NT2/D1 (cell line): ENCODE data around the gene IRX4.

Experiments
- DNase-seq: peaks from one replicate; pipeline ENCODE4 v3.0.0-alpha.2; 2011; ENCODE audit warnings: low read depth, low spot score
- H3K27me3 ChIP-seq: 2 replicates; pipeline ENCODE4 v1.6.0; 2011; ENCODE audit warnings: mild to moderate bottlenecking; ENCODE audit not compliant: insufficient read length, insufficient read depth
- H3K36me3 ChIP-seq: 2 replicates; pipeline ENCODE4 v1.6.1; 2011; ENCODE audit warnings: mild to moderate bottlenecking, low read length, mixed read lengths; ENCODE audit not compliant: insufficient read depth, insufficient read length
- H3K4me1 ChIP-seq: 2 replicates; pipeline ENCODE4 v1.5.1; 2011; ENCODE audit not compliant: insufficient read depth, insufficient read length
- H3K4me3 ChIP-seq: 2 replicates; pipeline ENCODE4 v1.5.1; 2011; ENCODE audit warnings: low read depth; ENCODE audit not compliant: insufficient read length
- H3K9ac ChIP-seq: 2 replicates; pipeline ENCODE4 v1.6.0; 2011; ENCODE audit warnings: low read depth; ENCODE audit not compliant: insufficient read length
- H3K9me3 ChIP-seq: 2 replicates; pipeline ENCODE4 v1.5.1; 2011; ENCODE audit warnings: mild to moderate bottlenecking, low read length; ENCODE audit not compliant: insufficient read depth
- SUZ12 ChIP-seq: IDR thresholded peaks from 2 replicates; pipeline ENCODE4 v1.6.1; 2011; ENCODE audit not compliant: insufficient read length, insufficient read depth; ENCODE audit errors: extremely low read depth
- YY1 ChIP-seq: IDR thresholded peaks from 2 replicates; pipeline ENCODE4 v1.6.1; 2011; ENCODE audit not compliant: insufficient read length, insufficient read depth
- ZNF274 ChIP-seq: IDR thresholded peaks from 2 replicates; pipeline ENCODE4 v1.6.1; 2011; ENCODE audit warnings: mild to moderate bottlenecking, low read depth, low read length

Gene IRX4

DNA sequence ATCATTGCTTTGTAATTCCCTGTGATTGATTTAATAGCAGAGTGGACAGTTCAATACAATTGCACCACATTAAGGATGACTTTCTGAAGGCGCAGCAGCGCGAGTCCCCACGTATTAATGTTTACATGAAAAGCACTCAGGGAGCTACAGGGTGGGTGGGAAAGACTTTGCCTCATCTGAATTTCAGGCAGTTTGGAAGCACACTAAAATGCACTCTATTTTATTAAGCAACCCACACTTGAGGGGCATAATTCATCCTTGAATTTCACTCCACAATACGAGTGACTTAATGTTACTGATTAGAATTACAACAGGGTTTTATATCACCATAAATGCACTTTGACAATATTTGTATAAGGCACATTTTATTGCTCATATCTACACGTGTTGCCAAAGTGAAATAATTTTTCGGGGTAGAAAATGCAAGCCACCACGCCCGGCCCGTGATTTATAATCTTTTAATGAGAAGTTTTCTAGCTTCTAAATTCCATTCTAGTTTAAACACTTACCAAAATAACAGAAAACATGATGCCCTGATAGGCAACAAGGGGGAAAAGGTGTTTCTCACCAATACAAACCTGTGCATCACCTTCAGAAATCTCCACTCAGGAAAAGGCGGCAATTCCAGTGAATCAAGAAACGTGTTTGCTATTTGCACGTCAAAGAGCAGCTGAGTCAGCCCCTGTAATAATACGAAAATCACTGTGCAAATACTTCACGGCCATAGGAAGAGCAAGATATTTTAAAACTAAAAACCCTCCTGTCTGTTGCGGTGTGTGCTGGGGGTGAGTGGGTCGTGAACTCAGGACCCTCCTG is 40.5 kb downstream of the IRX4 start:
- Histone ChIP-seq H3K36me3 (no peaks in the 10 kb centered on the region), H3K9me3 (no peaks in the 10 kb centered on the region), H3K27me3 (peaks cover 11% of the 10 kb centered on the region), H3K9ac (no peak overlapping the region), H3K4me3 (no peak overlapping the region), H3K4me1 (peaks cover 6% of the 10 kb centered on the region)
- no peak for DNase-seq
- TF ChIP-seq ZNF274, result no peak
- TF ChIP-seq SUZ12, result no peak
- TF ChIP-seq YY1, result no peak

DNA sequence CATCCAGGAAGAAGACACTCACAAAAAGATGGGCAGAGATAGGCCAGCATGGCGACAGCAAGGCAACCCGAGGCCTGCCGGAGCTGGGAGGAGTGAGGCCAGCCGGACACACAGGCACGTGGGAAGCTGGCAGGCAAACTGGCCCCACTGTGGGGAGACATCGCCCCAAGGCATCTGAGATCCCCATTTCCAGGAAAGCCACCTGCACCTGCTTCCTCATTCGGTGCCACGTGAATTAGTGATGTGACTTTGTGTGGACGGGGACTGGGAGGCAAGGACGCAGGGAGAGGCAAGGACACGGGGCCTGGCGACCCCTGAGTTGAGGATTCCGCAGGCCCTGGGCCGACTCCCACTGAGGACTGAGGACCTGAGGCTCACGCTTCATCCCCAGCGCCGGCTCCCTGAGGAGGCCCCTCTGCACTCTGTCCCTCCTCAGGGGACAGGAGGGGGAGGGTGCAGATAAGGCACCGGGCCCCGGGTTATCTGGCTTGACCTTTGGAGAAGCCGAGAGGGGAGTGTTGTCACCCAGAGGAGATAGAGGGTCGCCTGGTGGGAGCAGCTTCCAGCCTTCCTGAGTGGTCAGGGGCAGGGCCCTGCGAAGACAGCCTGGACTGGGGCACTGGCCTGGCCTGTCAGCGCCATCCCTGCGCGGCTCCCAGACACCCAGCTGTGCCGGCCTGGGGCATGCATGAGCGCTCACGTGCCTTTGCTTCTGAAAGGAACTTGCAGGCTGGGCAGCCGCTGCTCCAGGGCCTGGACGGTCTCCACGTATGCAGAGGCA is 41.8 kb downstream of the IRX4 start:
- H3K9me3 ChIP-seq, result no peaks in the 10 kb centered on the region
- peak overlapping the region; percentile 4 for H3K9ac ChIP-seq
- no peaks in the 10 kb centered on the region for H3K36me3 ChIP-seq
- no peak for DNase-seq
- no peak for TF ChIP-seq YY1
- no peak for TF ChIP-seq SUZ12
- no peak for TF ChIP-seq ZNF274
- peaks cover 6% of the 10 kb centered on the region for H3K4me1 ChIP-seq
- peaks cover 11% of the 10 kb centered on the region for H3K27me3 ChIP-seq
- H3K4me3 ChIP-seq, result no peak overlapping the region

DNA sequence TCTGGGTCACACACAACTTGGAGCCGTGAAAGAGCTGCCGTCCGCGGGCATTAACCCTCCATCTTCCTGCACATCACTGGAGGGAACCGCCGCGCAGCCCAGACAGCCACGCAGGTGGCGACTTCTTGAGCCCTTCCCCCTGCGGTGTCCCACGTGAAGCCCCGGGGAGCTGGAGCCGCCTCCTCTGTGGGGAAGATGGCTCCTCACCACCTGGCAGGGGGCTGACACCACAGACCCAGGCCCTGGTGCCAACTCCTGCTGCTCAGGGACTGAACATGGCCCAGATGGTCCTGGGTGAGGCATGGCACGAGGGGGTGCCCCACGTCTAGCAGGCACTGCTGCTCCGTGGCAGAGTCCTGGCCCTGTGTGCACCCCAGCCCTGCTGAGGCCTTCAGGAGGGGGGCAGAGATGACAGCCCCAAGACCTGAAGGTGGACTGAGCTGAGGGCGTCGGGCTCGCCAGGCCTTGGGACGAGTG is 42.6 kb downstream of the IRX4 start:
- H3K27me3 ChIP-seq, result peaks cover 11% of the 10 kb centered on the region
- H3K9me3 ChIP-seq, result no peaks in the 10 kb centered on the region
- peaks cover 6% of the 10 kb centered on the region for H3K4me1 ChIP-seq
- no peak overlapping the region for H3K9ac ChIP-seq
- no peak overlapping the region for H3K4me3 ChIP-seq
- no peak for DNase-seq
- TF ChIP-seq SUZ12 (no peak), ZNF274 (no peak), YY1 (no peak)
- H3K36me3 ChIP-seq, result no peaks in the 10 kb centered on the region

DNA sequence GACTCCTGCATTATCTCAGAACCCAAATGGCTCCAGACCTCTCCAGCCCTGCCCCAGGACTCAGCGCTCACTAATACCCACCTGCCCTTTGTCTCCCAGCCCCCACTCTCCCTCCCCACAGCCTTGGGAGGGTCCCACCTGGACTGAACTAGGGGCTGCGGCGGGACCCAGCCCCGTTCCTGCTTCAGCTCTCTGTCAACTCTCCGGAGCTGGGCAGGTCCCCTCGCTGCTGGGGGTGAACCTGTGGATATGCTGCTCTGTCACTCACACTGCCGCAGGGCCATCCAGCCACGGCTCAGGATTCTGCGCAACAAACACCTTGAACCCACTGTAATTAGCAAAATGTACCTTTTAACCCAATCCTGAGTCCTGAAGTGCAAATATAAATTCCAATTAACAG is 44.7 kb downstream of the IRX4 start:
- H3K4me3 ChIP-seq, result no peak overlapping the region
- H3K4me1 ChIP-seq, result peaks cover 12% of the 10 kb centered on the region
- H3K36me3 ChIP-seq, result no peaks in the 10 kb centered on the region
- no peak overlapping the region for H3K9ac ChIP-seq
- H3K9me3 ChIP-seq, result no peaks in the 10 kb centered on the region
- TF ChIP-seq SUZ12, result no peak
- TF ChIP-seq YY1, result no peak
- TF ChIP-seq ZNF274, result no peak
- H3K27me3 ChIP-seq, result no peaks in the 10 kb centered on the region
- DNase-seq, result no peak

DNA sequence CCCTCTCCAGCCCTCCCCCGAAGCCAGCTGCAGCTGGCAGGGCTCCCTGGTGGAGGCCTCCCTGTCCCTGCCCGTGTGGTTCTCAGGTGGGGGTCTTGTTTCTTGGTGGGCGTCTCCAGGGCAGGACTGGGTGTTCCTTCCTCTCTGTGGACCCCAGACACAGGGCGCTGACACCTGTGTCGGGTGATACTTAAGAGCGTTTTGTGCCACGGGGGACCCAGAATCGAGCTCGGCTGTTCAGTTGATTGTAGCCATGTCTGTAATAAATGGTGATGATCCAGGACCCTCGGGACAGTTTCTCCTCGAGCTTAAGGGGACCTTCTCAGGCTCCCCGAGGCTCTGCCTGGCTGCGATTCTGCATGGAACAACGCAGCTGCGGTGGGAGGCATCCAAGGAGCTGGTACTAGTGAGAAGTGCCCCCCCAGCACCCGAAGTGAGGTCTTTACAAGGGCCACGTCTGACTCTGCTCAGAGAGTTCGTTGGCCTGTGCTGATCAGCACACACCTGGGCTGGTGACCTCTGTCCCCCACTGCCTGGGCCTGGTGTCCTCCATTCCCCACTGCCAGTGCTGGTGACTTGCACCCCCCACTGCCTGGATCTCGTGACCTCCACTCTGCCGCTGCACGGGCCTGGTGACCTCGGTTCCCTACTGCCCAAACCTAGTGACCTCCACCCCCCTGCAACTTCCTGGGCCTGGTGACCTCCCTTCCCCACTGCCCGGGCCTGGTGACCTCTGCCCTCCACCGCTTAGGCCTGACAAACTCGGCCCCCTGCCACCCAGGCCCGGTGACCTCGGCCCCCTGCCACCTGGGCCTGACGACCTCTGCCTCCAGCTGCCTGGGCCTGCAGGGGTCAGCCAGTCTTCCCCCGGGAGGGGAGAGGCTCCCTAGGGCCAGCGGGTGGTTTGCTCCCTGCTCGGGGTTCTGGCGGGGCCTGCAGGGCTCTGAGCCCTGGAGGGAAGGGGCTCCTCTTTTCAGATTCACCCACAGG is 45.5 kb downstream of the IRX4 start:
- Histone ChIP-seq H3K27me3 (no peaks in the 10 kb centered on the region), H3K9ac (no peak overlapping the region), H3K9me3 (no peaks in the 10 kb centered on the region), H3K36me3 (no peaks in the 10 kb centered on the region), H3K4me1 (peaks cover 12% of the 10 kb centered on the region), H3K4me3 (no peak overlapping the region)
- no peak for TF ChIP-seq ZNF274
- DNase-seq, result no peak

- H3K27me3 ChIP-seq, result no peaks in the 10 kb centered on the region
- H3K36me3 ChIP-seq, result no peaks in the 10 kb centered on the region
- H3K9me3 ChIP-seq, result no peaks in the 10 kb centered on the region
- TF ChIP-seq ZNF274 (no peak), SUZ12 (no peak), YY1 (no peak)
- no peak overlapping the region for H3K9ac ChIP-seq
- DNase-seq, result no peak
- no peak overlapping the region for H3K4me3 ChIP-seq
- peaks cover 17% of the 10 kb centered on the region for H3K4me1 ChIP-seq
Observed at GRCh38 chr5:1836176-1836890, 46.4 kb downstream of the IRX4 start.
